Hypothalamus (tissue), 51 donors: ENCODE measurements around the gene MRPL50.
A peak's percentile ranks its signal among the peaks of the same experiment; 100 is the strongest.

ENCODE experiments used
- DNase-seq, 51 donors: peaks; one replicate each; lab custom pipeline; 2025; lab: John Stamatoyannopoulos, UW

MRPL50 gene

DNA sequence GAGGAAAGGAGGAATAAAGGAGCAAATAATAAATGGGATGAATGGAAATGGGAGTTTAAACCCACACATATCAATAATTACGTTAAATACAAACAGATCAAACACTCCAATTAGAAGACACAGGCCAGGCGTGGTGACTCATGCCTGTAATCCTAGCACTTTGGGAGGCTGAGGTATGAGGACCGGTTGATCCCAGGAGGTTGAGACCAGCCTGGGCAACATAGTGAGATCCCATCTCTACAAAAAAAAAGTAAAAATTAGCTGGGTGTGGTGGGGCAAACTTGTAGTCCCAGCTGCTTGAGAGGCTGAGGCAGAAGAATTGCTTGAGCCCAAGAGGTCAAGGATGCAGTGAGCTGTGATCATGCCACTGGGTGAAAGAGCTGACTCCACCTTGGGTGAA, 17.3 kb downstream of the MRPL50 start:
- DNase-seq = no peak

DNA sequence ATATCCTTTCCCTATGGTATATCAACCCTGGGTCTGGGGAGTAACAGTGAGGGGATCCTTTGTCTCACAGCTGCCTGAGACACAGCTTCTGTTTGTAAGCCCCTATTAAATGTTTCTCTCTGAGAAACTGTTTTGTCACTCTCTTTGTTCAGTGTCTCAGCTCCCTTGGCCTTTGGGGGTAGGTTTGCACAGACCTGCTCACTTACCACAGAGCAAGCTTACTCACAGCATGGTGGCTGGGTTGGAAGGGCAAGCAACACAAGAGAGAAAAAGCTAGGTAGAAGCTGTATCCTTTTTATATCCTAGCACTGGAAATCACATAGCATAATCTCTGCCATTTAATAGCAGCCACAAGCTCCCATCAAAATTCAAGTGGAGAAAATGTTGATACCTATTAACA, 18.1 kb downstream of the MRPL50 start:
- no peak for DNase-seq

DNA sequence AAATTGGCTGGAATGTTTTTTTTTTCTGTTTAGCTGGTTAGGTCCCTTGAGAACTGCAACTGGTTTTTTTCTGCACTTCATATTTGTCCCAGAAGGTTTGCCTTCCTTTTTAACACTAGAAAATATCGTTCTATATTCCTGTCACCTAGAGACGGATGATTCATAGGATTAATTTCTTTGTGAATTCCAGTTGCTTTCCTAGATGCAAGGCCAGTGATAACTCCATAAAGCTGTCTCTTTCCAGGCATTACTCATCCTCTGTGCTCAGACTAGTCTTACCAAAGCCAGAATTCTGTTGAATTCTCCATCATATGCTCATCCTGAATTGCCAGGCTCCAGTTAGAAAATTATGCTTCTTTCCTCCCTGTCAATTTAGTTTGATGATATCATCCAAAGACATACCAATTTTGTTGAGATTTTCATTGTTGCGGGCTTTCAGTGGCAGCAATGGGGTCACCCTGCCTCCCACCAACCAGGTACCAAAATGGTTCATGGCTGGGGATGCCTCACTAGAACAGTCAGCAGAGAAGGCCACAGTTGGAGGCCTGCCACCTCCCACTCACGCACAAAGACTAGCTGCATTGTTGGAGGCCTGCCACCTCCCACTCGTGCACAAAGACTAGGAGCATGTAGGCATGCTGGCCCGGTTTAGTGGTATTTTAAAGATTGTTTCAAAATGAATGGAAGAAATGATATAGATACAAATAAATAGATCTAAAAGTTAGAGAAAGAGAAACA, 22.1 kb downstream of the MRPL50 start:
- DNase-seq = peak in 1 of 51 donors; percentile 66

DNA sequence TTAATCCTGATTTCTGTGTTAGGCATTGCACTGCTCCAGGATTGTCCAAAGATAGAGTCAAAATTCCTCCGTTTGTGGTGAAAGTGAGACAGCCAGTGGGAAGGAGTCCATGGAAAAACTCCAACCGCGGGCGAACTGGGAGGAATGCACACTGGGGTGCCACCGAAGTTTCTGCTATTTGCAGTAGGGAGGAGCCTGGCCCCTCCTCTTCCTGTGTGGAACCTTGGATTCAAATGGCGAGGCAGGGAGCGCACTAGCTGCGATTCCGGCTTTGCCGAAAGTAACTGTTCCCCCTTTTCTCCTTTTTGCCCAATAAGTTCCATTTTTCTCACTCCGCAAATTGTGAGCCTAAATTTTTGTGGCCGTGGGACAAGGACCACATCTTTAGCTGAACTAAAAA, 22.9 kb downstream of the MRPL50 start:
- DNase-seq = no peak

DNA sequence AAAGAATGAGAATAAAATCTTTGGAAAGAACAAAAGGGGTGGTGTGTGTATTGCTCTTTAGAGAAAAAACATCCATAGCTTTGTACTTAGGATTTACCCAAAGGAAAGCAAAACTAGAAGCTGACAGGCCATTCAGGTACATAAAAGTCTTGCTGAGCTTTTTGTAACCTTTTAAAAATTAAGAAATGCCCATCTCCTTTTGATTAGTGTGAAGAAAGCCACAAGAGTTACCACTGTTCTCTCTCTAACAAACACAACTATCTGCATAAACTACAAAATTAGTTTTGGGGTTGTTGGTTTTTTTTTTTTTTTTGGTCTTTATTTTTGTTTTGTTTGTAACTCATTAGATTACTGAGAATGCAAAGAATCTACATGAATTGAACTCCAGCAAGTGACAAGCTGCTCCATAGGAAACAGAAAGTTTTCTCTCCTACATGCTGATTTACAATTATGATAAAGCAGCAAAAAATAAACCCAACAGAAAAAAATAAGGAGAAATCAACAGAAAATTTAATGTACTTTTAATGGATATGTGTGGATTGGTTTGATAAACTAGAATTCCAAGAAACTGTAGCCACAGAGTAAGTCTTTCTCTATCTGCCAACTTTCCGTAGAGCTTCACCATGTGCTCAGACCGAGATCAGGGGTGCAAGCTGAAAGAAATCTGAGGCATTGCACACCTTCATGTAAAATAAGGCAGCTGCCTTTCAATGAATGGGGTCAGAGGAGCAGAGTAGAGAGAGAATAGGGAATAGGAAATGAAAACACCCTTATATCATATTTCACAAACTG, 25.9 kb downstream of the MRPL50 start:
- no peak for DNase-seq

DNA sequence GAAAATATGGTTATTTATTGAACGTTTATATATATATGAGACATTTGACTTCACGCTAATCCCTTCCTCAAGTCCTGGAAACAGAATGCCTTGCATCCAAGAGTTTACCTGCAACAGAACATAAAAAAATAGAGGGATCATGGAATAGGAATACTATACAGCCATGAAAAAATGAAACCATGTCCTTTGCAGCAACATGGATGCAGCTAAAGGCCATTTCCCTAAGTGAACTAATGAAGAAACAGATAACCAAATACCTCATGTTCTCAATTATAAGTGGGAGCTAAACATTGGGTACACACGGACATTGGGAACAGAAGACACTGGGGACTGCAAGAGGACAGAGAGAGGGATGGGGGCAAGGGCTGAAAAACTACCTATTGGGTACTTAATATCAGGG, 26.6 kb downstream of the MRPL50 start:
- DNase-seq = no peak

DNA sequence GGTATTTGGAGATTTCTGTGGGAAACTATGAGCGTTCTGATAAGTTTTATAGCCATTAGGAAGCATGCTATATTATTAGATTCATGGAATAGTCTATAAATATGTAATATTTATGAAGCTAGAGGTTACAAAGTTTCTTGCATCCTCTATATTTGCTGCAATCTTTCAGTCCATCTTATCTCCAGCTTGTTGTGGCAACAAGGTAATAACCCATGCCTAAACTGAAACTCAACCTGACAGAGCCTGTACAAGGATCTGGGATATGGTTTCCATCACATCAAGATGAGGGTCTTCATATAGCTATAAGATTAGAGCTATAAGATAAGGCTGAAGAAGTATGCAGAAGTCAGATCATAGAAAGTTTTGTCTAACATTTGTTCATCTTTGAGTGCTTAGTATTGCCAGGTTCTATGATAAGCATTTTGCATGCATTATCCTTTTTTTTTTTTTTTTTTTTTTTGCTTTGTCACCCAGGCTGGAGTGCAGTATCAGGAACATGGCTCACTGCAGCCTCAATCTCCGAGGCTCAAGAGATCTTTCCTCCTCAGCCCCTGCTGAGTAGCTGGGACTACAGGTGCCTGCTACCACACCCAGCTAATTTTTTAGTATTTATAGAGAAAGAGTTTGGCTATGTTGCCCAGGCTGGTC, 28.4 kb downstream of the MRPL50 start:
- DNase-seq = no peak

DNA sequence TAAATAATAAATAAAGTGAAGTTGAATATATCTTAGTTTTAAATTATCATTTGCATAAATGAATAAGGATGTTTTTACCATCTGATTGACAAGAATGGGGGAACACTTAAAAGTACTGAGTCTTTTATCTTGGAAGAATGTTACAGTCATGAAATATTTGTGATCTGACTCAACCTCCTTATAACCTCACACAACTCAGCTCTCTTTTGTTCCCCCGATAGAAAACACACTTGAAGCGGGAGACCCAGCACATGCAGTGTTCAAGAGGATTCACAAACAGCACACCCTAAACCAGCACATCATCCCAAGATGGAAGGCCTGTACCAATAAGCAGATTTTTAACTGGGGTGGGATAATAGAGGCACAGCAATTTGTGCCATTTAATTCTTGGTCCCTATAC, 29.1 kb downstream of the MRPL50 start:
- DNase-seq = no peak

DNA sequence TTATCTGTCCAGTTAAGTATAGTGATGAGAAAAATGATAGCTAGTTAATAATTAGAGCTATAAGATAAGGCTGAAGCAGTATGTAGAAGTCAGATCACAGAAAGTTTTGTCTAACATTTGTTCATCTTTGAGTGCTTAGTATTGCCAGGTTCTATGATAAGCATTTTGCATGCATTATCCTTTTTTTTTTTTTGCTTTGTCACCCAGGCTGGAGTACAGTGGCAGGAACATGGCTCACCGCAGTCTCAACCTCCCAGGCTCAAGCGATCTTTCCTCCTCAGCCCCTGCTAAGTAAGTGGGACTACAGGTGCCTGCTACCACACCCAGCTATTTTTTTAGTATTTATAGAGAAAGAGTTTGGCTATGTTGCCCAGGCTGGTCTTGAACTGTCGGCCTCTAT, 31.1 kb downstream of the MRPL50 start:
- DNase-seq = no peak

DNA sequence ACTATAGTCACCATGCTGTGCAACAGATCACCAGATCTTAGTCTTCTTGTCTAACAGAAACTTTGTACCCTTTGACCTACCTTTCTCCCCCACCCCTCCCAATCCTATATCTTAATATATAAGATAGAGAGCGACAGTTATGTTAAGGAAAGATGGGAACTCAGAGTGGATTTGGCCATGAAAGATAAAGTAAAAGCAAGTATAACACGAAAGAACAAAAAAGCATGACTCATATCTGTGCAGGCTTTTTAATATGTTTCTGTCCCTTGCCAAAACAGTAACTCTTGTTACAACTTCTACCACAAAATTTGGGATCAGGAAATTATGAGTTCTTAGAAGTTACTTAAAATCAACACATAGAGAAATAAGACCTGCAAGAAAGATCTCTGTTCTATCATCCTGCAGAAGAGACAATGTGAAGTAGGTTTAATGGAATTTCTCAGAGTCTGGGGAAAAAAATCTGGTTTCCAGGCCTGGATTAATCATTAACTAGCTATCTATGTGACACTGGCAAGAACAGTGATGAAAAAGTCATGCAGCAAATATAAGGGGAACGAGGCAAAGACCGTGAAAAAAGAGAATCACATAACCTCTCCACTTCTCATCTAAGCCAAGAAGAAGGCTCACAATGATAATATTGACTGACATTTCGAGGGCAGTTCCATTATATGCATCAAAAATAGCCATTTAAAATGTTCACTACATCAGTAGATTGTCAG, 32.2 kb downstream of the MRPL50 start:
- no peak for DNase-seq

DNA sequence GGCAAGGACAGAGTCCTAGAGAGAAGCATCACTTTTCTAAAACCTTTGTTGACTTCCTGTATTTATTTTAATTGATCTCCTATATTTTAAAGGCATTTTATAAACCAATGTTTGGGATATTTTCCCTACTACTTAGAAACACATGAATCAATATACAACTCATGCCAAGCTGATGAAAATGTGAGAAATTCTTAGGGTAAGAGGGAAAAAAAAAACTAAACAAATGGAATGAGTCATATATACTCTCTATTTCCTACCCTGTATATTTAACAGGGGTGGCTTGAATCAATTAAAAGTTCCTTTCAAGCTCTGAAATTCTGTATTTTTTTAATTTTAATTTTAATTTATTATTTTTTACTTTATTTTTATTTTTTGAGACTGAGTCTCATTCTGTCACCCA, 33.2 kb downstream of the MRPL50 start:
- no peak for DNase-seq

DNA sequence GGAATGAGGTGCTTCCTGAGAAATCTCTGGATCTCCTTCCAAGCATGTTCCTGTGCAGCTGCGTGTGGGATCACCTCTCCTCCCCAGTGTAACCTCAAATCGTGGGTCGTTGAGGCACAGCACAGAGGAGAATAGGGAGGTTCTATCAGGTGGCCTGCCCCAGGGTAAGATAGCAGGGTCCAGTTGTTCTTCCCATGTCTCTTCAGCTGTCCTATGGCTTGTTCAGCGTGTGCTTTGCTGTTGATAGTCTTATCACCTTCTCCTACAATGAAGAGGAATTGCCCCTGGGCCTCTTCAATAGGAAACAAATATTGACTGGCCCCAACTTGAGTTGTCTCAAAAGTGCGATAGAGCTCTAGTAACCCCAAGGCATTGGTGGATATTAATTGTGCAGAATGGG, 36.0 kb downstream of the MRPL50 start:
- DNase-seq = no peak

DNA sequence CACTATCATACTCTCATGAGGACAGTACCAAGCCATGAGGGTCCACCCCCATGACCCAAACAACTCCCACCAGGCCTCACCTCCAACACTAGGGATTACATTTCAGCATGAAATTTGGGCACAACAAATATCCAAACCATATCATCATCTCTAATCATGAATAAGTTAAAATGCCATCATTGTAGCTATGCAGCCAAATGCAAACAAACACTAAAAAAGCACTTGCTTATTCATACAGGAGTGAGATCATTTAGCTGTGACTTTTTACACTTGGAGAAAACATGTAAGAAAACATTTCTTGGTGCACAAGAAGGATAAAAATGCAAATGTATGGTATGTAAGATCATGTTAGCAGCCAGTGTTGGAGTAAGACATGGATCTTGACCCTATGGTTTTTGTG, 37.8 kb downstream of the MRPL50 start:
- DNase-seq = no peak

DNA sequence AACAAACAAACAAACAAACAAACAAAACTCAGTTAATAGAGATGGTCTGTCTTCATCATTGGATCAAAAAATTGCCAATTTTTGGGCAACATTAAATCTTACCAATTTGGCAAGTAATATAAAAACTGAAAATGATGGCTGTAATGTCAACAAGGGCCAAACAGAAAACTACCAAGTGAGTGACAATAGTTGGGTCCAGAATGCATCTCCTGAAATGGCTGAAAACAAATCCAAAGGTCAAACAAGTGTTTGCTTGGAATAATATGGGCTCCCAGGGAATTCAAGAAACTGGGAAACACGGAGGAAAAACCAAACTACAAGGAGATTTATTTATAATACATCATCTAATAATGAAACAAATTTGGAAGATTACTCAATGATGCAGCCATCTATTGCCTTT, 38.7 kb downstream of the MRPL50 start:
- no peak for DNase-seq

DNA sequence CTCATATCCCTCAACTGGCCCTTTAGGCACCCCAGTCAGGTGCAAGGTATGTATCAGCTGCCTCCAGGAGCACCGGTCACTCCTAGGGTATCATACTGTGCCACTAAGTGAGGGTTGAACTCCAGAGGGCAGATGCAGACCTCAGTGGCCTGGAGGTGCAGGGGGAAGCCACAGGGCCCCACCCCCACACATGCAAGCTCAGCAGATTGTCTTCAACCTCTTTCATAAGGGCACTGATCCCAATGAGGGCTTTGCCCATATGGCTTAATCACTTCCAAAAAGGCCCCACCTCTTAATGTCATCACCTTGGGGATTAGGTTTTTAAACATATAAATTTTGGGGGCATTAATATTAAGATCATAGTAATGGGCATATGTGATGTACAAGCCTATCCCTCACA, 41.8 kb downstream of the MRPL50 start:
- DNase-seq = no peak

DNA sequence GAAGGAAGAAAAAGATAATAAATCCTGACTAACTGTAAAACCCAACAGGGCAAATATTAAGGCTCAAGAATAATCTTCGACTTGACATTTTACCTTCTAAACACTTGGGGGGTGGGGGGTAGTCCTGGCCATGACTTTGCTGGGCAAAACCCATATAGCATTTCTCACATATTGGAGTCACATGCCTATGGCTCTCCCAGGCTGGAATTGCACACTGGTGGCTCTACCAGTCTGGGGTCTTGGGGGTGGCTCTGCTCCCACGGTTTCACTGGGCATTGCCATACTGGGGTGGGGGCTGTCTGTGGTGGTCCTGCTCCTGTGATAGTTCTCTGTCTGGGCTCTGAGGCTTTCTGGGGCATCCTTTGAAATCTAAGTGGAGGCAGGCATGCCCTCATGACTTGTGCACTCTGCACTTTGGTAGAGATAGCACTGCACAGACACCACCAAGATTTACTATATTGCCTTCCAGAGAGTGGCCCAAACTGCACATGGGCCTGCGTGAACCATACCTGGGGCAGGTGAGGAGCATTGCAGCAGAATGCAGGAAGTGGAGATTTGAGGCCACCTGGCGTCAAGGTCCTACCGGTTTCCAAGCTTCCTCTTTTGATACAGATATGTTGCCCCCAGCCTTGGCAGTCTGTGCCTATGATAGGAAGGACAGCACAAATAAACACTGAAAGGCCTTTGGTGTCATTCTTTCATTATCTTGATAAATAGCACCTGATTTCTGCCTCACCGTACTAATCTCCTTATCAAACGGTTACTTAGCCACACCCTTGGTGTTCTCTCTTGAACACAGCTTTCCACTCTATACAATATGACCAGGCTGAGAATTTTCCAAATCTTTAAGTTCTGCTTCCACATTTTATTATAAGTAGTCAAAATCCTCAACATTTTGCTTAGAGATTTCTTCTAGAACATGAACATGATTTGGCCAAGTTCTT, 43.4 kb downstream of the MRPL50 start:
- DNase-seq = no peak

DNA sequence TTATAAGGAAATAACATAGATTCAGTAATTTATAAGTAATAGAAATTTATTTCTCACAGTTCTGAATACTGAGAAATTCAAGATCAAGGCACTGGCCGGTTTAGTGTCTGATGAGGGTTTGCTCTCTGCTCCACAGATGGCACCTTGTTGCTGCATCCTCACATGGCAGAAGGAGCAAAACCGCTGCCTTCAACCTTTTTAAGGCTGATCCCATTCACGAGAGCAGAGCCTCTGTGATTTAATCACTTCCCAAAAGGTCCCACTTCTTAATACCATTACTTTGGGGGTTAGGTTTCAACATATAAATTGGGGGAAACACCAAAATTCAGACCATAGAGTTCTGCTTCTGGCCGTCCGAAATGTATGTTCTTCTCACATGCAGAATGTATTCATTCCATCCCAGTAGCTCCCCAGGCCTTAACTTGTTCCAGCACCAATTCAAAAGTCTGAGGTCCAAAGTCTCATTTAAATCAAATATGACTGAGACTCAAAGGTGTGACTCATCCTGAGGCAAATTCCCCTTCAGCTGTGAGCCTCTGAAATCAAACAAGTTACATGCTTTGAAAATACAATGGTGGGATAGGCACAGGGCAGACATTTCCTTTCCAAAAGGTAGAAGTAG, 44.2 kb downstream of the MRPL50 start:
- DNase-seq = no peak

DNA sequence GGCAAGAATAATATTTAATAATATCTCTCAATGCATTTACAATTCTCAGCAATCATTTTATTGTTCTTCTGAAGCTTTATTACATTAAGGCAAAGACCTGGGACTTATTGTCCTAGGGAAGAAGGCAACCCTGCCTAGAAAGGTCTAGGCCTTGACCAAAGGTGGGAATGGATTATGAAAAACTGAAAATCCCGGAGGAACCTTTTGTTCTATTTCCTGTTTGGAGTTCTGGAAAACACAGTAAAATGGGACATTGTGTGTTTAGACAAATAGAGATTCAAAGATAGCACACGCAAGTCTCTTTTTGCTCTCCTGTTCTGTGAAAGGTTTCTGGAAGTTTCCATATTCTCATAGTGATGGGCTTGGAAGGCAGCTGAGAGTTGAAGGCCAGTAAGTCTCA, 44.7 kb downstream of the MRPL50 start:
- DNase-seq = no peak

DNA sequence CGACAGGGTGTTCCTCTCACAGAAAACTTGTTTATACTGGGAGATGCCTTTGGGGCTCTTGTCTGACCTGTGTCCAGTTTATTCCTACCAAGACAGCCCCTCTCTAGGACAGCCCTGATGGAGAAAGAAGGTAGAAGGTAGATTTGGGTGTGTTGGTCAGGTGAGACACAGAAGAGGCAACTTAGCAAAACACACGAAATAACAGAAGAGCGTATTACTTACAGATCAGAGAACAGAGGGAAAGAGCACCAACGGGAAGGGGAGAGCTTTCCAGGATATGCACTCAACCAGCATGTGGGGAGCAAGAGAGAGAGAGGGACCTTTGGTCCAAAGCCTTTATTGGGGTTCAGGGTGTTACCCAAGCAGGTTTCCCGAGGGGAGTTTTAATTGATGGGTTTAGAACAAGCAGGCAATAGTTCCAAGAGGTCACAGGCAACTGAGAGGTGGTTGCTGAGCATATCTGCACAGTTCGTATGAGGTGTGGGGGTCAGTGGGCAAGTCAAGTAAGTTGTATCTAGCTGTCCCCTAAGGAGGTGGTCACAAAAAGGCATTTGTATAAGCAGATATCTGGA, 45.4 kb downstream of the MRPL50 start:
- no peak for DNase-seq
